CD14-positive monocyte (primary cell): ENCODE results near the gene EVC. TPM values are rescaled to one million over a fixed set of nuclear protein-coding genes. Genes with fewer than 3 reads are reported as not detected.

Source experiments
- DNase-seq, 3 donors: peaks; one replicate each; pipeline ENCODE4 v3.0.0-alpha.2; 2011 to 2022
- H2AFZ ChIP-seq: 2 replicates; pipeline ENCODE4 v1.6.0; 2012; ENCODE audit warnings: mild to moderate bottlenecking, low read depth, low read length, inconsistent platforms; ENCODE audit not compliant: insufficient read depth, poor library complexity, severe bottlenecking
- H3K27ac ChIP-seq, 2 donors: 1 replicate in 1 of 2; 2 replicates in 1 of 2; pipeline ENCODE4 v1.5.1; 2012 to 2013; ENCODE audit warnings: low read length in 2 of 2, control low read depth in 1 of 2, inconsistent platforms in 1 of 2, low read depth in 1 of 2, mild to moderate bottlenecking in 1 of 2
- H3K27me3 ChIP-seq, 2 donors: one replicate each; pipeline versions ENCODE4 v1.6.0 to v1.6.1; 2011 to 2013; ENCODE audit warnings: low read length in 2 of 2; ENCODE audit not compliant: control insufficient read depth in 2 of 2, insufficient read depth in 2 of 2
- H3K36me3 ChIP-seq, 2 donors: replicated peaks in 1 of 2; 1 replicate in 1 of 2; 2 replicates in 1 of 2; pipeline versions ENCODE4 v1.5.1 to v1.6.1; 2012 to 2013; ENCODE audit warnings: low read length in 2 of 2, control low read depth in 1 of 2, inconsistent platforms in 1 of 2, mild to moderate bottlenecking in 1 of 2; ENCODE audit not compliant: insufficient read depth in 2 of 2, control insufficient read depth in 1 of 2
- H3K4me1 ChIP-seq, 2 donors: 1 replicate in 1 of 2; 2 replicates in 1 of 2; pipeline versions ENCODE4 v1.5.1 to v1.6.1; 2012 to 2013; ENCODE audit warnings: low read length in 2 of 2, control low read depth in 1 of 2, inconsistent platforms in 1 of 2, mild to moderate bottlenecking in 1 of 2, moderate library complexity in 1 of 2; ENCODE audit not compliant: insufficient read depth in 2 of 2, control insufficient read depth in 1 of 2
- H3K4me2 ChIP-seq: replicated peaks from 2 replicates; pipeline ENCODE3; 2012; ENCODE audit warnings: low read length, moderate library complexity, mild to moderate bottlenecking; ENCODE audit not compliant: poor library complexity, severe bottlenecking; ENCODE audit errors: extremely low read depth
- H3K4me3 ChIP-seq, 3 experiments: fragments of 200-600 bp in 1 of 3; sonication (generic) in 1 of 3; replicated peaks in 1 of 3; 1 replicate in 2 of 3; 2 replicates in 1 of 3; pipeline ENCODE4 v1.5.1; 2011 to 2013; ENCODE audit warnings: low read length in 3 of 3, mild to moderate bottlenecking in 3 of 3, control low read depth in 2 of 3, low read depth in 2 of 3, inconsistent platforms in 1 of 3, moderate library complexity in 1 of 3
- H3K79me2 ChIP-seq: 2 replicates; pipeline ENCODE4 v1.6.0; 2012; ENCODE audit warnings: mild to moderate bottlenecking, control low read depth, inconsistent platforms, low read length, moderate library complexity; ENCODE audit not compliant: insufficient read depth
- H3K9ac ChIP-seq: 2 replicates; pipeline ENCODE4 v1.6.0; 2017; ENCODE audit warnings: low read length, mild to moderate bottlenecking; ENCODE audit not compliant: insufficient read depth, poor library complexity, severe bottlenecking
- H3K9me3 ChIP-seq, 2 donors: replicated peaks in 1 of 2; 1 replicate in 1 of 2; 2 replicates in 1 of 2; pipeline versions ENCODE4 v1.5.1 to v1.6.1; 2012 to 2013; ENCODE audit warnings: low read length in 2 of 2, control low read depth in 1 of 2; ENCODE audit not compliant: control insufficient read depth in 1 of 2, insufficient read depth in 1 of 2
- H4K20me1 ChIP-seq: 2 replicates; pipeline ENCODE4 v1.6.0; 2012; ENCODE audit warnings: mild to moderate bottlenecking, low read length, control low read depth, moderate library complexity; ENCODE audit not compliant: insufficient read depth
- H3K27ac Mint-ChIP-seq, 7 donors: one replicate each; pipeline ENCODE4 v1.8.0; 2020; ENCODE audit warnings: mild to moderate bottlenecking in 7 of 7, mixed read lengths in 7 of 7, moderate library complexity in 6 of 7, inconsistent platforms in 2 of 7
- H3K27me3 Mint-ChIP-seq, 3 donors: one replicate each; pipeline ENCODE4 v1.8.0; 2021 to 2022; ENCODE audit warnings: low read depth in 3 of 3, mild to moderate bottlenecking in 3 of 3, mixed read lengths in 3 of 3, moderate library complexity in 3 of 3, inconsistent platforms in 1 of 3
- H3K36me3 Mint-ChIP-seq, 2 donors: one replicate each; pipeline ENCODE4 v1.8.0; 2020; ENCODE audit warnings: mixed read lengths in 2 of 2, inconsistent platforms in 1 of 2, mild to moderate bottlenecking in 1 of 2
- H3K4me1 Mint-ChIP-seq: one replicate; pipeline ENCODE4 v1.8.0; 2020; ENCODE audit warnings: mild to moderate bottlenecking, mixed read lengths
- H3K4me3 Mint-ChIP-seq, 2 donors: one replicate each; pipeline ENCODE4 v1.8.0; 2020; ENCODE audit warnings: mild to moderate bottlenecking in 2 of 2, mixed read lengths in 2 of 2, moderate library complexity in 1 of 2
- H3K9me3 Mint-ChIP-seq, 7 donors: one replicate each; pipeline ENCODE4 v1.8.0; 2020 to 2022; ENCODE audit warnings: mixed read lengths in 7 of 7, mild to moderate bottlenecking in 6 of 7, moderate library complexity in 6 of 7, inconsistent platforms in 2 of 7
- WGBS: methylation state at CpG from one replicate; pipeline ENCODE4 v1.1.5; 2013; ENCODE audit warnings: missing lambda C conversion rate; ENCODE audit not compliant: insufficient coverage; 5-methylcytosine and 5-hydroxymethylcytosine counted together
- intact Hi-C, 2 donors: fragments of 100-400 bp; cut with micrococcal nuclease; formaldehyde crosslinking; loops; one replicate each; pipeline versions ENCODE4 v1.15.0 to v1.15.1; 2023
- polyA plus RNA-seq, 3 donors: library from polyadenylated mRNA; depleted of rRNA in 1 of 3; unstranded in 2 of 3; stranded (reverse) in 1 of 3; fragments of 300-500 nt in 2 of 3; fragments of >200 nt in 1 of 3; fragmentation: Illumina TruSeq in 2 of 3; gene quantifications; 1 replicate in 2 of 3; 2 replicates in 1 of 3; pipeline ENCODE4 v1.2.3, GENCODE V29; 2012 to 2021
- TF ChIP-seq, protein P1 (sequence below): fragments of 200-600 bp; IDR thresholded peaks from one replicate; pipeline ENCODE4 v1.8.0; 2022; ENCODE audit warnings: antibody characterized with exemption, mild to moderate bottlenecking

Gene EVC
- polyA plus RNA-seq, 3 donors: 0.36 TPM; not detected in 2

DNA sequence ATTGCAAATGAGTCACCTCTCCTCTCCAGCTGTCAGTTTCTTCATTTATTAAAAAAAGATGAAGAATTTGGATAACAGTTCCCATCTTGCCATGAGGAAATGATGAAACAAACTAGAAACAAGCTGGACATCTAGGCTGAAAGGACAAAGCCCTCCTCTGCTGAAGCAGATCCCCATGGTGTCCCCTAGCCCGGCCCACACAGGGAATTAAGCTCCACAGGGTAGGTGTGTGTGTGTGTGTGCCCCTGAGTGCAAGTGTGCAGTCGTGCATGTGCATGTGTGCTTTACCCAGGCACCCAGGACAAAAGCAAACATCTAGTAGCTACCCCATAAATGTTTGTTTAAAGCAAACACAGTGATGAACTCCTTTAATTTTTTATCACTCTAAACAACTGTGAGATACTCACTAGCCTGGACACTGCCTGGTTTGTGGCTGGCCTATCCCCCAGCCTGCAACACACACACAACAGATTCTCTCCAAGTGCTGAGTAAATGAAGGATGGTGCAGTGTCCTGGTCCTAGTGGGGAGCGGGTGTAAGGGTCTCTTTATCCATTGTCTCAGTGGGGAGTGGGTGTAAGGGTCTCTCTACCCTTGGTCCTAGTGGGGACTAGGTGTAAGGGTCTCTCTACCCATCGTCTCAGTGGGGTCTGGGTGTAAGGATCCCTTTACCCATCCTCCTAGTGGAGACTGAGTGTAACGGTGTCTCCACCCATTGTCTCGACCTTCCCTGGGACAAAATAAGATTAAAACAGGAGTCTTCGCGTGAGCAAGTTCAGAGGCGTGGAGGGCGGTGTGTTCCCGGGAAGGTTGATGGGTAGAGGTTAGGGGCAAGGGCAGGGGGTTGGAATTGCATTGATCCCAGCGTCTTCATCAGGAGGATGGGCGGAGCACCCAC lies 688 bp upstream of the EVC start:
- peaks cover 0 to 26% (median 13%) of the 10 kb centered on the region in 7 donors for H3K9me3 Mint-ChIP-seq
- Histone ChIP-seq H3K36me3 (no peaks in the 10 kb centered on the region), H3K27ac (no peak overlapping the region), H3K4me2 (peak overlapping the region; percentile 79), H3K27me3 (peaks cover 26 to 54% of the 10 kb centered on the region in 2 donors), H3K4me3 (peak overlapping the region; percentile 42 to 72 (median 45)), H2AFZ (peak overlapping the region; percentile 72), H4K20me1 (no peaks in the 10 kb centered on the region), H3K9ac (peak overlapping the region; percentile 40), H3K79me2 (no peaks in the 10 kb centered on the region), H3K4me1 (peaks cover 13 to 29% of the 10 kb centered on the region in 2 donors), H3K9me3 (peaks cover 7 to 11% of the 10 kb centered on the region in 2 donors)
- no peak overlapping the region for H3K27ac Mint-ChIP-seq
- peaks cover 0 to 2% of the 10 kb centered on the region in 2 donors for H3K36me3 Mint-ChIP-seq
- H3K4me1 Mint-ChIP-seq: peaks cover 22% of the 10 kb centered on the region
- H3K4me3 Mint-ChIP-seq: peak overlapping the region; percentile 68 to 92
- TF ChIP-seq, protein P1, sequence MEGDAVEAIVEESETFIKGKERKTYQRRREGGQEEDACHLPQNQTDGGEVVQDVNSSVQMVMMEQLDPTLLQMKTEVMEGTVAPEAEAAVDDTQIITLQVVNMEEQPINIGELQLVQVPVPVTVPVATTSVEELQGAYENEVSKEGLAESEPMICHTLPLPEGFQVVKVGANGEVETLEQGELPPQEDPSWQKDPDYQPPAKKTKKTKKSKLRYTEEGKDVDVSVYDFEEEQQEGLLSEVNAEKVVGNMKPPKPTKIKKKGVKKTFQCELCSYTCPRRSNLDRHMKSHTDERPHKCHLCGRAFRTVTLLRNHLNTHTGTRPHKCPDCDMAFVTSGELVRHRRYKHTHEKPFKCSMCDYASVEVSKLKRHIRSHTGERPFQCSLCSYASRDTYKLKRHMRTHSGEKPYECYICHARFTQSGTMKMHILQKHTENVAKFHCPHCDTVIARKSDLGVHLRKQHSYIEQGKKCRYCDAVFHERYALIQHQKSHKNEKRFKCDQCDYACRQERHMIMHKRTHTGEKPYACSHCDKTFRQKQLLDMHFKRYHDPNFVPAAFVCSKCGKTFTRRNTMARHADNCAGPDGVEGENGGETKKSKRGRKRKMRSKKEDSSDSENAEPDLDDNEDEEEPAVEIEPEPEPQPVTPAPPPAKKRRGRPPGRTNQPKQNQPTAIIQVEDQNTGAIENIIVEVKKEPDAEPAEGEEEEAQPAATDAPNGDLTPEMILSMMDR: no peak
- peaks cover 46 to 75% (median 57%) of the 10 kb centered on the region in 3 donors for H3K27me3 Mint-ChIP-seq
- intact Hi-C loops: no loop called here
- 0% methylated on average over 5 of the region's 13 CpGs for WGBS
- DNase-seq: no peak

DNA sequence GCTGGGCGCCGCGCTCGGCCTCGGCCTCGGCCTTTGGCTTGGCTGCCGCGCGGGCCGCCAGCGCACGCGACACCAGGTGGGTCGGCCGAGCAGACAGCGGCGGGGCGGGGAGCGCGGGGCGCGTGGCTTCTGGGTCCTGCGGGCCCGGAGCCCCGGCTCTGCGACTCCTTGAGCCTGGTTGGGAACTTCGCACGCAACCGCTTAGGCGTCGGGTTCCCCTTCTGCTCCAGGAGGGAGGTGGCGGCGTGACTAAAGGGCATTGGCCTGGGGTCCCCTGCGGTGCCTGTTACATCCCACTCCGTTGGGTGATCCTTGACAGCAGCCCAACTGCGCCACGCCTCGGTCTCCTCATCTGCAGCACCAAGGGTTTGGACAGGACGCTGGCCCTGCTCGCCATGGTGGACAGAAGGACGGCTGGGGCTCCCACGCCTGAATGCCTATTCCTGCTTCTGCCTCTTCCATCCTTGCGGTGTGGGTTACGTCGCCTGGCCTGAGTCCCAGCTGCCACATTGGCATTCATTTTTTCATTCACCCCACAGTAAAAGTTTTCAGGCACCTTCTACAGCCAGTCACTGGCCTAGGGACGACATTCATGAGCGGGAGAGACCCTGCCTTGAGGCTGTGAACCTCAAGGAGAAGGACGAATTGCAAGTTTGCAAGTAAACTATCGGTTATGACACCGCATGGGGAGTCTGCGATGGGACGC lies 631 bp downstream of the EVC start:
- peak overlapping the region; percentile 36 for H3K9ac ChIP-seq
- H4K20me1 ChIP-seq: no peaks in the 10 kb centered on the region
- peaks cover 0 to 2% of the 10 kb centered on the region in 2 donors for H3K36me3 Mint-ChIP-seq
- no peaks in the 10 kb centered on the region for H3K36me3 ChIP-seq
- no peaks in the 10 kb centered on the region for H3K79me2 ChIP-seq
- TF ChIP-seq, protein P1: no peak
- H3K4me1 ChIP-seq: peaks cover 13 to 29% of the 10 kb centered on the region in 2 donors
- intact Hi-C loops: no loop called here
- peaks cover 44 to 72% (median 59%) of the 10 kb centered on the region in 3 donors for H3K27me3 Mint-ChIP-seq
- peaks cover 20% of the 10 kb centered on the region for H3K4me1 Mint-ChIP-seq
- no peak overlapping the region for H3K27ac Mint-ChIP-seq
- peak in 1 of 3 donors; percentile 49 for DNase-seq
- peaks cover 0 to 35% (median 17%) of the 10 kb centered on the region in 7 donors for H3K9me3 Mint-ChIP-seq
- H3K27ac ChIP-seq: no peak overlapping the region
- H2AFZ ChIP-seq: peak overlapping the region; percentile 61
- peak overlapping the region in 1 of 3 experiments; percentile 52 for H3K4me3 ChIP-seq
- WGBS: 13% methylated on average over 46 of the region's 52 CpGs
- H3K4me2 ChIP-seq: peak overlapping the region; percentile 79
- H3K9me3 ChIP-seq: peaks cover 8 to 14% of the 10 kb centered on the region in 2 donors
- H3K27me3 ChIP-seq: peaks cover 26 to 54% of the 10 kb centered on the region in 2 donors
- peak overlapping the region; percentile 54 to 73 for H3K4me3 Mint-ChIP-seq
